LoVo (cell line): Measurements from ENCODE around the gene BANF1.

ENCODE experiments used
- DNase-seq: peaks from one replicate; pipeline ENCODE4 v3.0.0-alpha.2; 2016; ENCODE audit warnings: low spot score

BANF1 gene

GRCh38 chr11:66001942-66002647 is at the start of gene BANF1, which contains the start of gene EIF1AD:
Gene BANF1, plus strand, starts transcription at chr11:66002503. Its CDS starts 748 bp downstream, at chr11:66003251.
Gene EIF1AD, minus strand, starts transcription at chr11:66002157. Its CDS starts 1,768 bp downstream, at chr11:66000389.
- DNase-seq = peak; percentile 96

- DNase-seq = no peak
These were observed 48.8 kb upstream of the BANF1 start for GRCh38 chr11:65953471-65953870.

GRCh38 chr11:65954771-65955170 is 47.5 kb upstream of the BANF1 start:
- DNase-seq = no peak

GRCh38 chr11:65958291-65958690 is 44.0 kb upstream of the BANF1 start:
- DNase-seq = no peak

- DNase-seq = no peak
These were observed 43.4 kb upstream of the BANF1 start for GRCh38 chr11:65958774-65959420.

GRCh38 chr11:65960824-65961266 is 41.5 kb upstream of the BANF1 start:
- DNase-seq = no peak

GRCh38 chr11:65961267-65962140 is 40.8 kb upstream of the BANF1 start, which contains the start of gene SART1:
Gene SART1, plus strand, starts transcription at chr11:65961734. Its CDS starts 47 bp downstream, at chr11:65961781.
- DNase-seq = peak; percentile 99

GRCh38 chr11:65962141-65962564 is 40.1 kb upstream of the BANF1 start:
- no peak for DNase-seq

GRCh38 chr11:65964906-65965305 is 37.4 kb upstream of the BANF1 start:
- no peak for DNase-seq

- no peak for DNase-seq
These were observed 36.1 kb upstream of the BANF1 start for GRCh38 chr11:65965986-65966762.

GRCh38 chr11:65967329-65967934 is 34.9 kb upstream of the BANF1 start:
- DNase-seq = no peak

- DNase-seq = no peak
These were observed 33.5 kb upstream of the BANF1 start for GRCh38 chr11:65968600-65969482.

GRCh38 chr11:65972116-65972515 is 30.2 kb upstream of the BANF1 start:
- DNase-seq = no peak

GRCh38 chr11:65973439-65974110 is 28.7 kb upstream of the BANF1 start:
- no peak for DNase-seq

- DNase-seq = no peak
These were observed 26.5 kb upstream of the BANF1 start for GRCh38 chr11:65975771-65976170.

GRCh38 chr11:65976216-65977176 is 25.8 kb upstream of the BANF1 start:
- no peak for DNase-seq

- DNase-seq = no peak
These were observed 24.5 kb upstream of the BANF1 start for GRCh38 chr11:65977621-65978390.
